ENCODE data around the gene CHRNA10. TPM values are rescaled to one million over a fixed set of nuclear protein-coding genes. Genes with fewer than 3 reads are reported as not detected.
A peak's percentile ranks its signal among the peaks of the same experiment; 100 is the strongest.

The CHRNA10 gene
- total and polyA plus RNA-seq, 2 of the 13 experiments (the other 11 are each of a cell fraction or from before 2014, with no cell fraction given): 0.53 to 0.71 TPM

DNA sequence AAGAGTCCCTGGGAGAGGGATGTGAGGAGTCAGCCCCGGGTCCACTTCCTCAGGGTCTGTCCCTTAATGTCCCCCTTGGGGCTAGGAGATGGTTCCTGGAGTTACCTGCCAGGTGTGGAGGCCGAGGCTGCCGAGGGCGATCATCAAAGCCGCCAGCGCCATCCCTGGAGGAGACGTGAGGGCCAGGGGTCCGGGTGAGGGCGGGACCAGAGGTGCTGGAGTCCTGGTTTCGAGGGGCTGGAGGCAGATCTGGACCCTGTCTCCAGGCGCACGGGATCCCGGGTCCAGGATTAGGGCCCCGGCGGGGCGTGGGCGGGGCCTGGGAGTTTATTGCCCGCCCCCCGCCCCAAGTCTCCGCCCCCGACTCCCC is 29.5 kb downstream of the CHRNA10 start, which contains the start of gene ART5:
ART5 (minus strand) TSS at position 292 of the 370 bp plus-strand sequence; CDS start at position 162, 130 bp downstream.
- ChIA-PET POLR2A (no interaction called here), CTCF (ENCODE audit: low intra/inter-chr PET ratio, low total read pairs) (no interaction called here)
- Histone ChIP-seq H3K27me3 (ENCODE audit: control insufficient read depth in 1 of 2, insufficient read depth in 2 of 2, low read length in 2 of 2) (peaks cover 0 to 24% of the 10 kb centered on the region in 2 experiments; a peak in 4 of 5 replicates), H3K4me2 (ENCODE audit: low read depth, low read length) (peak within 1 kb of the TSS; percentile 97), H3K4me1 (ENCODE audit: insufficient read depth, low read length) (peaks cover 13% of the 10 kb centered on the region), H2AFZ (ENCODE audit: low read length) (no peak within 1 kb of the TSS), H3K9me3 (ENCODE audit: low read length) (no peaks in the 10 kb centered on the region), H4K20me1 (ENCODE audit: insufficient read depth, low read length) (no peaks in the 10 kb centered on the region; the same call in 1 of the 2 replicates), H3K9ac (ENCODE audit: insufficient read depth, low read depth, low read length) (peak within 1 kb of the TSS; percentile 74), H3K27ac (ENCODE audit: extremely low read length, insufficient read depth, low read length) (peak within 1 kb of the TSS; percentile 73), H3K79me2 (ENCODE audit: insufficient read depth, low read length) (no peaks in the 10 kb centered on the region), H3K36me3 (replicated peaks in 1 of 2; ENCODE audit: control insufficient read depth in 1 of 2, insufficient read depth in 2 of 2, low read length in 2 of 2) (no peaks in the 10 kb centered on the region), H3K4me3 (replicated peaks in 1 of 3; ENCODE audit: insufficient read depth in 1 of 3, low read depth in 2 of 3, low read length in 3 of 3) (peak within 1 kb of the TSS; percentile 42 to 76 (median 46))
- ATAC-seq (no peak; the same call in 2 of the 3 replicates), DNase-seq (ENCODE audit: low spot score) (no peak), FAIRE-seq (no peak)
- in situ Hi-C loops (cut with HindIII; ENCODE audit: extremely low pct_ligation_motif_present, low pct_unique_long_range_greater_than_20kb) (no loop called here), intact Hi-C loops (cut with micrococcal nuclease; ENCODE audit: unreplicated experiment) (no loop called here)
- whole genome bisulfite sequencing (ENCODE audit: low lambda C conversion rate): 20% methylated on average over 4 of the region's 21 CpGs
- TF ChIP-seq NFKB2 (CRISPR knock-in tag; IDR thresholded peaks at IDR 0.05; ENCODE audit: borderline replicate concordance) (peak; percentile 52; the same call in 1 of the 2 replicates), RARG (CRISPR knock-in tag; IDR thresholded peaks at IDR 0.05; ENCODE audit: low read depth) (no peak)
- no TSS peak for BruUV-seq (replicated peaks)

DNA sequence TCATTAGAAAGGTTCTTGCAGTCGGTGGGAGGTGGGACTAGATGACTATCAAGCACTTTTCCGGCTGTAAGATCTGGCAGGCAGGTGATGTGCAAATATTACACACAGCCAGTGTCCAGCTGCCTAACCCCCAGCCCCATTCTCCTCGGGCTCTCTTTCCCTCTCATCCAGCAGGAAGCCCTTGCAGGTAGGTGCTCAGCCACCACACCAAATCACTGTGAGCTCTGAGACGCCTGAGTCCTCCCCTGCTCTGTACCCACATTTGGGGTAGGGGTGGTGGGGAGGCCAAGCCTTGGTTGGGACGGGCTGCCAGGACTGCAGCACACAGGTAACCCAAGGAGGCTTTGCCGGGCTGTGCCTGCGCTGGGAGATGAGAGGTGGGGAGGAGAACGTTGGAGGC is 30.0 kb downstream of the CHRNA10 start:
- no peak for FAIRE-seq
- H3K4me2 ChIP-seq (ENCODE audit: low read depth, low read length): peak overlapping the region; percentile 58; the same call in 1 of the 2 replicates
- ChIA-PET CTCF (ENCODE audit: low intra/inter-chr PET ratio, low total read pairs) (no interaction called here), POLR2A (no interaction called here)
- WGBS (ENCODE audit: low lambda C conversion rate): 58% methylated on average over 7 of the region's 8 CpGs
- no peak for DNase-seq (ENCODE audit: low spot score)
- H3K79me2 ChIP-seq (ENCODE audit: insufficient read depth, low read length): no peaks in the 10 kb centered on the region
- H3K9me3 ChIP-seq (ENCODE audit: low read length): no peaks in the 10 kb centered on the region
- H3K9ac ChIP-seq (ENCODE audit: insufficient read depth, low read depth, low read length): no peak overlapping the region
- no peaks in the 10 kb centered on the region; the same call in 1 of the 2 replicates for H4K20me1 ChIP-seq (ENCODE audit: insufficient read depth, low read length)
- H3K4me3 ChIP-seq (replicated peaks in 1 of 3; ENCODE audit: insufficient read depth in 1 of 3, low read depth in 2 of 3, low read length in 3 of 3): peak overlapping the region in 1 of 3 experiments; percentile 20; a peak in 2 of 6 replicates
- intact Hi-C loops (cut with micrococcal nuclease; ENCODE audit: unreplicated experiment): no loop called here
- H3K36me3 ChIP-seq (replicated peaks in 1 of 2; ENCODE audit: control insufficient read depth in 1 of 2, insufficient read depth in 2 of 2, low read length in 2 of 2): no peaks in the 10 kb centered on the region
- ATAC-seq: no peak
- no peak overlapping the region for H3K27ac ChIP-seq (ENCODE audit: extremely low read length, insufficient read depth, low read length)
- H3K27me3 ChIP-seq (ENCODE audit: control insufficient read depth in 1 of 2, insufficient read depth in 2 of 2, low read length in 2 of 2): peaks cover 0 to 25% of the 10 kb centered on the region in 2 experiments; a peak in 4 of 5 replicates
- in situ Hi-C loops (cut with HindIII; ENCODE audit: extremely low pct_ligation_motif_present, low pct_unique_long_range_greater_than_20kb): no loop called here
- TF ChIP-seq ZNF652 (CRISPR knock-in tag; IDR thresholded peaks at IDR 0.05; ENCODE audit: borderline replicate concordance, low read depth) (no peak), ZSCAN30 (CRISPR knock-in tag; IDR thresholded peaks at IDR 0.05) (no peak), ZNF484 (CRISPR knock-in tag; IDR thresholded peaks at IDR 0.05; ENCODE audit: borderline replicate concordance, low read depth) (no peak), ZFP36 (IDR thresholded peaks at IDR 0.05; ENCODE audit: borderline replicate concordance, low read depth, low read length, partially characterized antibody) (no peak), MAFG (CRISPR knock-in tag; IDR thresholded peaks at IDR 0.05) (no peak)
- TF ChIP-seq, protein P1, sequence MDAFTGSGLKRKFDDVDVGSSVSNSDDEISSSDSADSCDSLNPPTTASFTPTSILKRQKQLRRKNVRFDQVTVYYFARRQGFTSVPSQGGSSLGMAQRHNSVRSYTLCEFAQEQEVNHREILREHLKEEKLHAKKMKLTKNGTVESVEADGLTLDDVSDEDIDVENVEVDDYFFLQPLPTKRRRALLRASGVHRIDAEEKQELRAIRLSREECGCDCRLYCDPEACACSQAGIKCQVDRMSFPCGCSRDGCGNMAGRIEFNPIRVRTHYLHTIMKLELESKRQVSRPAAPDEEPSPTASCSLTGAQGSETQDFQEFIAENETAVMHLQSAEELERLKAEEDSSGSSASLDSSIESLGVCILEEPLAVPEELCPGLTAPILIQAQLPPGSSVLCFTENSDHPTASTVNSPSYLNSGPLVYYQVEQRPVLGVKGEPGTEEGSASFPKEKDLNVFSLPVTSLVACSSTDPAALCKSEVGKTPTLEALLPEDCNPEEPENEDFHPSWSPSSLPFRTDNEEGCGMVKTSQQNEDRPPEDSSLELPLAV (CRISPR knock-in tag; conservative IDR thresholded peaks at IDR 0.05; ENCODE audit: low read depth): no peak
- BruUV-seq (replicated peaks): no TSS peak
- H3K4me1 ChIP-seq (ENCODE audit: insufficient read depth, low read length): peaks cover 13% of the 10 kb centered on the region
- H2AFZ ChIP-seq (ENCODE audit: low read length): no peak overlapping the region
